ENCODE measurements around the gene TBX5.
"Not testable (repeated sequence)": the region's sequence is repeated elsewhere in the genome, so short reads cannot be mapped to it uniquely, and the experiment has no call there.

The TBX5 gene

GRCh38 chr12:114371250-114371649, 34.7 kb downstream of the TBX5 start:
- DNase-seq = no peak

GRCh38 chr12:114368685-114369452, 37.1 kb downstream of the TBX5 start:
- DNase-seq = no peak

- DNase-seq = no peak
Measured at GRCh38 chr12:114361992-114362391, 44.0 kb downstream of the TBX5 start.

- no peak for DNase-seq
Measured at GRCh38 chr12:114361545-114361944, 44.4 kb downstream of the TBX5 start.

DNA sequence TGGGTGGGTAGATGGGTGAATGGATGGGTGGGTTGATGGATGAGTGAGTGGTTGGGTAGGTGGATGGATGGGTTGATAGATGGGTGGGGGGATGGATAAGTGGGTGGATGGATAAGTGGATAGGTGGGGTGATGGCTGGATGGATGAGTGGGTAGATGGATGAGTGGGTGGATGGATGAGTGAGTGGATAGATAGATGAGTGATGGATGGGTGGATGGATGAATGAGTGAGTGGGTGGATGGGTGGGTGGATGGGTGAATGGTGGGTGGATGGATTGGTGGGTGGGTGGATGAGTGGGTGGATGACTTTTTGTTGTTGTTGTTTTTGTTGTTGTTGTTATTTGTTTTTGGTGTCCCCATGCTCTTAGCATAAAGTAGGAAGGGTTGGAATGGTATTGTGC, 45.5 kb downstream of the TBX5 start:
- DNase-seq = no peak

GRCh38 chr12:114355389-114356088, 50.4 kb downstream of the TBX5 start:
- DNase-seq = no peak

- DNase-seq = not testable (repeated sequence)
Measured at GRCh38 chr12:114349239-114349638, 56.7 kb downstream of the TBX5 start.

GRCh38 chr12:114347861-114348260, 58.1 kb downstream of the TBX5 start:
- no peak for DNase-seq

DNA sequence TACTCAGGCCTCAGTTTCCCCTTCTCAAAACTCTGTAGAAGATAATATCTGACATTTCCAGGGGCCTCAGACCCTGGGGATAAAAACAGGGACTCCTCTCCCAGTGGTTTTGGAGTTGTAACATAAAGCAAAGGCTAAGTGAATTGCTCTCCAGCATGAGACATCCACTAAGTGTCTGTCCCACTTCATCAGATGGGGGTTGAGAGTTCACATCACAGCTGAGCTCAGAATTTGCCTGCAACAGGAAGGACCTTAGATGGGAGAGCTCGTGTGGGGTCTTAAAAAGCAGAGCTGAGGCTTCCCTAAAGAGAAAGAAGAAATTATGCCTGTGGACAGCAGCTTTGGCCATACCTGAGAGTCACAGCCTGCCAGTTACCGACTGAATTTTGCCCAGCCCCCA, 61.1 kb downstream of the TBX5 start:
- no peak for DNase-seq

DNA sequence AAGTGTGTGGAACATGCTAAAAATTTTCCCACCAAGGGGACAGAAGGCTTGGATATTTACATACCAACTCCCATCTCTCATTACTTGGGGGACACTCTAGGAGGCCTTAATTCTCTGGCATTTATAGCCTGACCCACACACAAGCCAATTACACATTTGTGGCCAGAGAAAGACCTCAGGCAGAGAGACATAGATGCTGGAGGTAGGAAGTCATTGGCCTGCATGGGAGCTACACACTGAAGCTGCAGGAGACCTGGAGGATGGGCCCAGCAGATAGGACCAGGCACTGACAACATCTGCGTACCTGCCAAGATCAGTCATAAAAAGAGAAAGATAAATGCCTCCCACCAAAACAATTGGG, 61.7 kb downstream of the TBX5 start:
- no peak for DNase-seq

DNA sequence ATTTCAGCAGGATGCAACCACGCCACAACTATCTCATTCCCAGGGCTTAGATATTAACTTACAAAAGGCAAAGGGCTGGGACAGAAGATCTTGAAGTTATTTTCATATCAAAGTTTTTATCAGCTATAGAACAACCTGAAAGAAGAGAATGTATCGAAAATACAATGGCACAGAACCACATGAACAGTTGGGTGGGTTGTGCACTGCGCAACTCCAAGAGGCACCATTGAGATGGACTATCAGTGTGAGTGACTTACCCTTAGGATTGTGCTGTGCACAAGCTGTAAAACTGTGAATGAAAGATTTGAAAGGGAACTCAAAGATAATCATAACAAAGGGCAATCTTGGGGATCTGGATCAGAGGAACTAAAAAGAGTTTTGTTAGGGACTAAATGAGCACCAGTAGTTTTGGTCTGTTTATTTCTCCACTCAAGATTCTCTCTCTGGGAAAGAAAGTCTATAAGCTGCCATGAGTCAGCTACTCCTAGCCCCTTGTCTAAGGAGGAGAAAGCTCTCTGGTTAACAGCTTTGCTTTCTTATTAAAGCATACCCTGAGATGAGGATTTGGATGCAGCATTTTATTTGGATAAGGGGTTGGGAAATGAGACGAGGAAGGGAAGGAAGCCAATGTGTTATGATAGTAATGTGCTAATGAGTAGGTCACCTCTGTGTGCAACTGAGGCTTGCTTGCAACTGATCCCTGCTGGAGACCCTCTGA, 62.2 kb downstream of the TBX5 start:
- no peak for DNase-seq

GRCh38 chr12:114342656-114343055, 63.3 kb downstream of the TBX5 start:
- no peak for DNase-seq

- DNase-seq = no peak
Measured at GRCh38 chr12:114341635-114342034, 64.3 kb downstream of the TBX5 start.

GRCh38 chr12:114340231-114340630, 65.7 kb downstream of the TBX5 start:
- no peak for DNase-seq

GRCh38 chr12:114339626-114340025, 66.3 kb downstream of the TBX5 start:
- no peak for DNase-seq

DNA sequence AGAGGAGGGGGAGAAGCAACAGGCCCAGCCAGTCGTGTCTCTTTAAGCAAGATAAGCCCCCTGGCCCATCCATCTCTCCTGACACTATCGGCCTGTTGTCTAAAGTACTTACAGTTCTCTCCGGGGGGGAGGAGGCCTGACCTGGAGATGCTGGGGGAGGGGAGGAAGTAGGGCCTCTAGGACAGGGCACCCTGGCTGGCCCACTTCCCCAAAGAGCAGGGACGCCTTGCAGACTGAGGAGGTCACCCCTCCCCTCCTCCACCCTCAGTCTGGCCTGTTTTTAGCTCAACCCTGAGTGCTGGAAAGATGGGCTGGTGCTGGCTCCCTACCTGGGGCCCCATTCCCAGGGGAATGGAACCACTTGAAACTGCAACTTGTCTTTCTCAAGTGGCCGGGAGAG, 70.3 kb downstream of the TBX5 start:
- no peak for DNase-seq

DNA sequence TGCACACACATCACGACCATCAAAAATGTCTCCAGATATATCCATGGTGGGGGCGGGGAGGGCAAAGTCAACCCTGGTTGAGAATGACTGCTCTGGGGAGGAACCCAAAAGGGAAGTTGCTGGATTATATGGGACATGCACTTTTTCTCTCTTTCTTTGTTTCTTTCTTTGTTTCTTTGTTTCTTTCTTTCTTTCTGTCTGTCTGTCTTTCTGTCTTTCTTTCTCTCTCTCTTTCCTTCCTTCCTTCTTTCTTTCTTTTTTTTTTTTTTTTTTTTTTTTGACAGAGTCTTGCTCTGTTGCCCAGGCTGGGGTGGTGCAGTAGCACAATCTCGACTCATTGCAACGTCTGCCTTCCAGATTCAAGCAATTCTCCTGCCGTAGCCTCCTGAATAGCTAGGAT, 71.5 kb downstream of the TBX5 start:
- no peak for DNase-seq

GRCh38 chr12:114328292-114328691, 77.7 kb downstream of the TBX5 start:
- no peak for DNase-seq

DNA sequence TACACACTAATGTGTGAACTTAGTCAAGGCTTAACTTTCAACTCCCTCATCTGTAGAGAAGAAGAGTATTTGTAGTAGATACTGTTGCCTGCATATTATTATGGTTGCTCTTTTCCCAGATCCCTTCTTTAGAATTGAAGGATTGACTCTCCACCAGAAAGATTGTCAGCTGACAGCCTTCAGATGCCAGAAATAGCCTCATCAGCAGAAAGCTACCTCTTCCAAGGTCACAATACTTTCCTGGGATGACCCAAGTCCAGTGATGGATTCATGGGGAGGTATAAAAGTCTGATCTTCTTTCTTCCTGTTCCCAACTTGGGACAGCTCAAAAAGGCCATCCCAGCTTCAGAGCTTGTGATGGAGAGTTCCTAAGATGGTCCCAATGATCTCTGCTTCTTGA, 78.2 kb downstream of the TBX5 start:
- DNase-seq = no peak

DNA sequence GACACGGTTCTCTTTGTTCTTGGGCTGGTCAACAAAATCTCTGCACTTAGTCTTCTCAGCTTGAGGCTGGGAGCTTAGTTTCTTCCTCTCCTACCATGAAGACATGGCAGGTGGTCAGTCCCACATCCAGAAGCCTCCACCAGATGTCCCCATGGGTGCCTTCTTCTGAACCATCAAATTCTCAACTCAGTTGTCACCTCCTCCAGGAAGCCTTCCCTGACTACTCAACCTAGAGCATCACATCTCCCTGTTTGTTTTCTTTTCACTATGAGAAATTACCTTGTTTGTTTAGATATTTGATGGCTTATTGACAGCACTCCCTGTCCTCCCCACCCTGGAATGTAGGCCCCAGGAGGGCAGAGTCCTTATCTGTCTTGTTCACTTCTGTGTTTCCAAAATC, 84.4 kb downstream of the TBX5 start:
- no peak for DNase-seq

GRCh38 chr12:114320968-114321367, 85.0 kb downstream of the TBX5 start:
- DNase-seq = no peak

GRCh38 chr12:114320101-114320500, 85.8 kb downstream of the TBX5 start:
- no peak for DNase-seq

DNA sequence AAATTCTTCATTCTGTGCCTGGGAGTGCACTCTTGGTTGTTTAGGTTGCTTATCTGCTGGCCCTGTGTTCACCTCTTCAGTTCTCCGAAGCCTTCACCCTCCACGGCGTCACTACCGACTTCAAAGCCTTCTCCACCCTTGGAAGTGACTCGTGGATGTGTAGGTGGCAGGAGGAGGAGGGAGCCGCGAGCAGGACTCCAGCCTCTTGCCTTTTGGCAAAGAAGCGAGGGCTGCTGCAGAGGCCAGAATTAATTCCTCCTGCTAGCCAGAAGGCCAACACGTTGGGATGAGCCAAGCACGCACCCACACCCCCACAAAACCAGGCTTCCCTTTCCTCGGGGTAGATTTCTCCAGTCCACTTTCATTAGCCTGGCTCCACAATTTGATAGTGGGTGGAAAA, 86.5 kb downstream of the TBX5 start:
- no peak for DNase-seq

GRCh38 chr12:114318984-114319383, 87.0 kb downstream of the TBX5 start:
- DNase-seq = no peak
